Stomach smooth muscle (tissue), 2 donors: ENCODE measurements around the gene TMC6.
"Not testable (repeated sequence)": the region's sequence is repeated elsewhere in the genome, so short reads cannot be mapped to it uniquely, and the experiment has no call there.

Experiments
- H3K27ac ChIP-seq: one replicate; pipeline ENCODE4 v1.7.0; 2013; ENCODE audit warnings: mild to moderate bottlenecking, low read length, inconsistent platforms
- H3K27me3 ChIP-seq, 2 donors: one replicate each; pipeline ENCODE4 v1.7.0; 2013; ENCODE audit warnings: low read length in 2 of 2; ENCODE audit not compliant: insufficient read depth in 2 of 2, control insufficient read depth in 1 of 2
- H3K36me3 ChIP-seq, 2 donors: one replicate each; pipeline ENCODE4 v1.7.0; 2013; ENCODE audit warnings: low read length in 2 of 2; ENCODE audit not compliant: control insufficient read depth in 2 of 2, insufficient read depth in 2 of 2
- H3K4me1 ChIP-seq: one replicate; pipeline ENCODE4 v1.7.0; 2013; ENCODE audit warnings: low read length; ENCODE audit not compliant: control insufficient read depth, insufficient read depth
- H3K4me3 ChIP-seq, 2 donors: one replicate each; pipeline ENCODE4 v1.7.0; 2013; ENCODE audit warnings: low read length in 2 of 2
- H3K9ac ChIP-seq, 2 donors: one replicate each; pipeline ENCODE4 v1.7.0; 2013; ENCODE audit warnings: low read length in 2 of 2, mild to moderate bottlenecking in 1 of 2
- H3K9me3 ChIP-seq, 2 donors: one replicate each; pipeline ENCODE4 v1.7.0; 2013; ENCODE audit warnings: low read length in 2 of 2; ENCODE audit not compliant: control insufficient read depth in 2 of 2
- donor health status: healthy.
- donor health status: Pancreatic carcinoma.

Gene TMC6

GRCh38 chr17:78141437-78142118, 13.0 kb upstream of the TMC6 start:
- no peaks in the 10 kb centered on the region for H3K9me3 ChIP-seq
- H3K36me3 ChIP-seq, result no peaks in the 10 kb centered on the region
- no peak overlapping the region for H3K4me3 ChIP-seq
- peaks cover 28% of the 10 kb centered on the region for H3K4me1 ChIP-seq
- H3K9ac ChIP-seq, result no peak overlapping the region
- H3K27me3 ChIP-seq, result peaks cover 0 to 4% of the 10 kb centered on the region in 2 donors
- no peak overlapping the region for H3K27ac ChIP-seq

- no peak overlapping the region for H3K4me3 ChIP-seq
- peaks cover 0 to 4% of the 10 kb centered on the region in 2 donors for H3K27me3 ChIP-seq
- no peaks in the 10 kb centered on the region for H3K36me3 ChIP-seq
- peaks cover 26% of the 10 kb centered on the region for H3K4me1 ChIP-seq
- no peaks in the 10 kb centered on the region for H3K9me3 ChIP-seq
- no peak overlapping the region for H3K27ac ChIP-seq
- H3K9ac ChIP-seq, result no peak overlapping the region
These were observed 11.9 kb upstream of the TMC6 start for GRCh38 chr17:78140169-78141051.

GRCh38 chr17:78139861-78140168, 11.3 kb upstream of the TMC6 start:
- not testable (repeated sequence) for H3K9me3 ChIP-seq, H3K36me3 ChIP-seq, H3K27me3 ChIP-seq, H3K9ac ChIP-seq, H3K27ac ChIP-seq, H3K4me3 ChIP-seq
- H3K4me1 ChIP-seq, result peaks cover 20% of the 10 kb centered on the region

- H3K36me3 ChIP-seq, result no peaks in the 10 kb centered on the region
- H3K27ac ChIP-seq, result no peak overlapping the region
- H3K4me3 ChIP-seq, result no peak overlapping the region
- H3K27me3 ChIP-seq, result peaks cover 2 to 7% of the 10 kb centered on the region in 2 donors
- H3K4me1 ChIP-seq, result peaks cover 7% of the 10 kb centered on the region
- no peak overlapping the region for H3K9ac ChIP-seq
- H3K9me3 ChIP-seq, result no peaks in the 10 kb centered on the region
These were observed 9.9 kb upstream of the TMC6 start for GRCh38 chr17:78138204-78139060.

- Histone ChIP-seq H3K9ac (no peak overlapping the region), H3K36me3 (no peaks in the 10 kb centered on the region), H3K9me3 (no peaks in the 10 kb centered on the region), H3K4me1 (peaks cover 7% of the 10 kb centered on the region), H3K27me3 (peaks cover 3 to 7% of the 10 kb centered on the region in 2 donors), H3K27ac (no peak overlapping the region), H3K4me3 (no peak overlapping the region)
These were observed 9.0 kb upstream of the TMC6 start for GRCh38 chr17:78137392-78138203.

- Histone ChIP-seq H3K27me3 (peaks cover 8 to 15% of the 10 kb centered on the region in 2 donors), H3K36me3 (no peaks in the 10 kb centered on the region), H3K4me3 (no peak overlapping the region), H3K9me3 (no peaks in the 10 kb centered on the region), H3K4me1 (peaks cover 5% of the 10 kb centered on the region), H3K27ac (no peak overlapping the region), H3K9ac (no peak overlapping the region)
These were observed 7.4 kb upstream of the TMC6 start for GRCh38 chr17:78135858-78136500.

- Histone ChIP-seq H3K4me1 (peaks cover 7% of the 10 kb centered on the region), H3K36me3 (no peaks in the 10 kb centered on the region), H3K27ac (no peak overlapping the region), H3K27me3 (peaks cover 11 to 24% of the 10 kb centered on the region in 2 donors), H3K4me3 (no peak overlapping the region), H3K9me3 (no peaks in the 10 kb centered on the region), H3K9ac (no peak overlapping the region)
These were observed 6.4 kb upstream of the TMC6 start for GRCh38 chr17:78134899-78135385.

GRCh38 chr17:78133971-78134898, 5.7 kb upstream of the TMC6 start:
- H3K27ac ChIP-seq, result no peak overlapping the region
- H3K27me3 ChIP-seq, result peaks cover 13 to 27% of the 10 kb centered on the region in 2 donors

More at GRCh38 chr17:78133971-78134898, 5.7 kb upstream of the TMC6 start:
- Histone ChIP-seq H3K9me3 (no peaks in the 10 kb centered on the region), H3K9ac (no peak overlapping the region), H3K4me1 (peaks cover 12% of the 10 kb centered on the region), H3K4me3 (no peak overlapping the region), H3K36me3 (no peaks in the 10 kb centered on the region)
